PC-9 (cell line): ENCODE results near the gene PLAU. TPM values are rescaled to one million over a fixed set of nuclear protein-coding genes. Genes with fewer than 3 reads are reported as not detected.

Experiments used
- BruUV-seq: library from RNA; stranded (reverse); fragments of 400-500 nt; replicated peaks from 2 replicates; lab custom pipeline; 2021; lab: Mats Ljungman, UMichigan
- CTCF ChIA-PET: fragments of 300-600 bp; sonication (Branson Sonifier 250); formaldehyde crosslinking; loops from one replicate; lab custom pipeline; 2022; ENCODE audit warnings: antibody characterized with exemption; lab: Charles Lee
- POLR2A ChIA-PET: fragments of 300-600 bp; sonication (Branson Sonifier 250); formaldehyde crosslinking; loops from one replicate; lab custom pipeline; 2022; ENCODE audit warnings: antibody characterized with exemption; ENCODE audit not compliant: unreplicated experiment; lab: Charles Lee
- DNase-seq, 2 experiments: peaks; one replicate each; pipeline versions ENCODE4 v3.0.0 to v3.0.0-alpha.2; 2015 to 2022; ENCODE audit warnings: mixed read lengths in 1 of 2
- H2AFZ ChIP-seq: fragments of 200-600 bp; sonication (generic); 2 replicates; pipeline ENCODE4 v1.8.1; 2017; ENCODE audit warnings: antibody characterized with exemption
- H3F3A ChIP-seq: fragments of 200-600 bp; sonication (generic); 2 replicates; pipeline ENCODE4 v1.8.1; 2017; ENCODE audit warnings: antibody characterized with exemption, mild to moderate bottlenecking, low read depth; ENCODE audit not compliant: insufficient read depth
- H3K27ac ChIP-seq: fragments of 200-600 bp; sonication (generic); 2 replicates; pipeline ENCODE4 v1.6.1; 2016; ENCODE audit warnings: mixed run types
- H3K27me3 ChIP-seq: fragments of 200-600 bp; sonication (generic); 2 replicates; pipeline ENCODE4 v1.6.1; 2016; ENCODE audit warnings: low read depth, mixed run types; ENCODE audit not compliant: insufficient read depth
- H3K36me3 ChIP-seq: fragments of 200-600 bp; sonication (generic); 2 replicates; pipeline ENCODE4 v1.6.1; 2016; ENCODE audit warnings: low read depth, mixed run types
- H3K4me1 ChIP-seq: fragments of 200-600 bp; sonication (generic); replicated peaks from 2 replicates; pipeline ENCODE4 v1.6.1; 2016; ENCODE audit warnings: mixed run types; ENCODE audit not compliant: insufficient read depth
- H3K4me2 ChIP-seq: fragments of 200-600 bp; sonication (generic); 2 replicates; pipeline ENCODE4 v1.6.1; 2017; ENCODE audit warnings: mixed run types
- H3K4me3 ChIP-seq: fragments of 200-600 bp; sonication (generic); 2 replicates; pipeline ENCODE4 v1.6.1; 2016; ENCODE audit warnings: mixed run types
- H3K79me2 ChIP-seq: fragments of 200-600 bp; sonication (generic); 2 replicates; pipeline ENCODE4 v1.6.1; 2017; ENCODE audit warnings: low read depth, mixed run types
- H3K9me2 ChIP-seq: fragments of 200-600 bp; sonication (generic); 2 replicates; pipeline ENCODE4 v1.8.1; 2017; ENCODE audit warnings: mild to moderate bottlenecking; ENCODE audit not compliant: insufficient read depth
- H3K9me3 ChIP-seq: fragments of 200-600 bp; sonication (generic); 2 replicates; pipeline ENCODE4 v1.8.1; 2016; ENCODE audit warnings: low read depth; ENCODE audit not compliant: insufficient read depth
- H4K20me1 ChIP-seq: fragments of 200-600 bp; sonication (generic); 2 replicates; pipeline ENCODE4 v1.8.1; 2017; ENCODE audit not compliant: insufficient read depth
- CTCF ChIP-seq: fragments of 200-600 bp; sonication (generic); conservative IDR thresholded peaks from 2 replicates; pipeline ENCODE4 v1.6.1; 2017; ENCODE audit warnings: mixed run types, antibody characterized with exemption, mild to moderate bottlenecking, moderate library complexity
- EZH2 ChIP-seq: fragments of 200-600 bp; sonication (generic); IDR thresholded peaks from 2 replicates; pipeline ENCODE4 v1.8.0; 2017; ENCODE audit warnings: antibody characterized with exemption, low read depth
- intact Hi-C: fragments of 100-400 bp; cut with micrococcal nuclease; formaldehyde crosslinking; loops from one replicate; pipeline ENCODE4 v1.10.0; 2022; ENCODE audit not compliant: unreplicated experiment
- total RNA-seq: library from RNA; stranded (reverse); gene quantifications from 2 replicates; pipeline ENCODE4 v1.2.3, GENCODE V29; 2021

Gene PLAU
- total RNA-seq, 1 experiment from 2014 or later, result 90.3 TPM

- ChIA-PET POLR2A (no interaction called here), CTCF (no interaction called here)
- DNase-seq, result no peak
- no peak overlapping the region for H3K4me2 ChIP-seq
- H2AFZ ChIP-seq, result no peak overlapping the region
- H3K27me3 ChIP-seq, result no peaks in the 10 kb centered on the region
- H3K4me1 ChIP-seq, result peaks cover 29% of the 10 kb centered on the region
- peaks cover 100% of the 10 kb centered on the region for H3K79me2 ChIP-seq
- no TSS peak for BruUV-seq
- H3K27ac ChIP-seq, result no peak overlapping the region
- H3F3A ChIP-seq, result peaks cover 24% of the 10 kb centered on the region; the same call in 1 of the 2 replicates
- TF ChIP-seq CTCF (no peak), EZH2 (no peak)
- H3K9me2 ChIP-seq, result no peaks in the 10 kb centered on the region
- peaks cover 100% of the 10 kb centered on the region for H4K20me1 ChIP-seq
- no peak overlapping the region for H3K4me3 ChIP-seq
- intact Hi-C loops, result no loop called here
- peaks cover 78% of the 10 kb centered on the region for H3K36me3 ChIP-seq
- H3K9me3 ChIP-seq, result no peaks in the 10 kb centered on the region
Measured at GRCh38 chr10:73865459-73866442, 45.2 kb upstream of the PLAU start.

GRCh38 chr10:73866621-73867020 is 44.3 kb upstream of the PLAU start:
- peaks cover 81% of the 10 kb centered on the region for H3K36me3 ChIP-seq
- H3K9me3 ChIP-seq, result no peaks in the 10 kb centered on the region
- H3K27ac ChIP-seq, result no peak overlapping the region
- intact Hi-C loops, result no loop called here
- DNase-seq, result no peak
- peaks cover 94% of the 10 kb centered on the region for H4K20me1 ChIP-seq
- ChIA-PET POLR2A (no interaction called here), CTCF (no interaction called here)
- no peak overlapping the region for H3K4me3 ChIP-seq
- peaks cover 26% of the 10 kb centered on the region; the same call in 1 of the 2 replicates for H3F3A ChIP-seq
- H3K9me2 ChIP-seq, result no peaks in the 10 kb centered on the region
- peaks cover 38% of the 10 kb centered on the region for H3K4me1 ChIP-seq
- no peaks in the 10 kb centered on the region for H3K27me3 ChIP-seq
- no peak for TF ChIP-seq EZH2
- TF ChIP-seq CTCF, result no peak
- no peak overlapping the region for H3K4me2 ChIP-seq
- peaks cover 100% of the 10 kb centered on the region for H3K79me2 ChIP-seq
- H2AFZ ChIP-seq, result no peak overlapping the region
- BruUV-seq, result no TSS peak

GRCh38 chr10:73867126-73867807 is 43.7 kb upstream of the PLAU start:
- no peaks in the 10 kb centered on the region for H3K9me2 ChIP-seq
- no peaks in the 10 kb centered on the region for H3K9me3 ChIP-seq
- H4K20me1 ChIP-seq, result peaks cover 87% of the 10 kb centered on the region
- no peak for DNase-seq
- intact Hi-C loops, result no loop called here
- H3K4me2 ChIP-seq, result no peak overlapping the region
- H3F3A ChIP-seq, result peaks cover 32% of the 10 kb centered on the region; the same call in 1 of the 2 replicates
- no peak for TF ChIP-seq EZH2
- peaks cover 42% of the 10 kb centered on the region for H3K4me1 ChIP-seq
- CTCF ChIA-PET, result no interaction called here
- POLR2A ChIA-PET, result no interaction called here
- H3K27ac ChIP-seq, result no peak overlapping the region
- no peaks in the 10 kb centered on the region for H3K27me3 ChIP-seq
- H2AFZ ChIP-seq, result no peak overlapping the region
- H3K79me2 ChIP-seq, result peaks cover 95% of the 10 kb centered on the region
- H3K4me3 ChIP-seq, result no peak overlapping the region
- BruUV-seq, result no TSS peak
- H3K36me3 ChIP-seq, result peaks cover 77% of the 10 kb centered on the region
